HG03439 (cell line): ENCODE results near the gene PTH.

Experiments used
- ATAC-seq: cut with Tn5 transposase; IDR thresholded peaks from one replicate; pipeline ENCODE4 v1.9.1; 2021; ENCODE audit warnings: mild to moderate bottlenecking, moderate library complexity; ENCODE audit not compliant: unreplicated experiment

Gene PTH

GRCh38 chr11:13449522-13449921 is 46.3 kb downstream of the PTH start:
- no peak for ATAC-seq

- no peak for ATAC-seq
Measured at GRCh38 chr11:13448876-13449275, 46.9 kb downstream of the PTH start.

- ATAC-seq, result no peak
Measured at GRCh38 chr11:13446444-13446843, 49.4 kb downstream of the PTH start.

GRCh38 chr11:13445588-13445987 is 50.2 kb downstream of the PTH start:
- ATAC-seq, result no peak
